HG03196 (cell line): ENCODE data around the gene GTF2F2.
A peak's percentile ranks its signal among the peaks of the same experiment; 100 is the strongest.

ENCODE experiments used
- ATAC-seq: cut with Tn5 transposase; IDR thresholded peaks from one replicate; pipeline ENCODE4 v1.9.1; 2021; ENCODE audit not compliant: unreplicated experiment

The GTF2F2 gene, protein sequence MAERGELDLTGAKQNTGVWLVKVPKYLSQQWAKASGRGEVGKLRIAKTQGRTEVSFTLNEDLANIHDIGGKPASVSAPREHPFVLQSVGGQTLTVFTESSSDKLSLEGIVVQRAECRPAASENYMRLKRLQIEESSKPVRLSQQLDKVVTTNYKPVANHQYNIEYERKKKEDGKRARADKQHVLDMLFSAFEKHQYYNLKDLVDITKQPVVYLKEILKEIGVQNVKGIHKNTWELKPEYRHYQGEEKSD

DNA sequence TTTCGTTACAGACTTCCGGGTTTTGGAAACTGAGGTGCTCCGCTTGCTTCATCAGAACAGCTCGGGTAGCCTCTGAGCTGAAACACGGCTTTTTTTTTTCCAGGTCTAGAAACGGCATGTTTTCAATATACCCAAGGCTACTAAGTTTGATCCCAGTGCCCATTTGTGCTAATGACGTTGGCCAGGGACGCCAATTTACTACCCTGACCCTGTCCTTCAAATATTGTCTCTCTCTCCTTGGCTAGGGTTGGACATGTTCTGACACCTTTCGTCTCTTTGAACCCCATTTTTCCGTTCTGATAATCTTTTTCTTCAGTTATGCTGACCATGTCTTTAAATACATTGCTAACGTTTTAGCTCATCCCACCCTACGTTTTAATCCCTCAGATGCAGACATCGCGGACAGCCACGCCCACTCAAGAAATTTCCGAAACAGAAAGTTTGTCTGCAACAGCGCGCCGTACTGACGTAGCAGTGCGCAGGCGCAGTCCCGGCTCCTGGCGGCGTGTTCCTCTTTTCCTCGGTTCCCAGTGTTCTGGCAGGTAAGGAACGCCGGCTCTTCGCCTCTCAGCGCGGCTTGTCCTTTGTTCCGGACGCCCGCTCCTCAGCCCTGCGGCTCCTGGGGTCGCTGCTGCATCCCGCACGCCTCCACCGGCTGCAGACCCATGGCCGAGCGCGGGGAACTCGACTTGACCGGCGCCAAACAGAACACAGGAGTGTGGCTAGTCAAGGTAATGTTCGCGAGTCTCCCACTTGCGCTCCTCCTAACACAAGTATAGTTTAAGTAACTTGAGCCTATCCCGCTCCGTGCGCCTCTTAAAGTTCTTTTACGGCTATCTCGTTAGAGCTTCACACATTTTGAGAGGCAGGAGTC lies at the start of gene GTF2F2:
Gene GTF2F2 (plus strand): TSS at position 520 of the 874 bp plus-strand sequence. CDS start 146 bp downstream, at position 666.
- ATAC-seq = peak; percentile 71

DNA sequence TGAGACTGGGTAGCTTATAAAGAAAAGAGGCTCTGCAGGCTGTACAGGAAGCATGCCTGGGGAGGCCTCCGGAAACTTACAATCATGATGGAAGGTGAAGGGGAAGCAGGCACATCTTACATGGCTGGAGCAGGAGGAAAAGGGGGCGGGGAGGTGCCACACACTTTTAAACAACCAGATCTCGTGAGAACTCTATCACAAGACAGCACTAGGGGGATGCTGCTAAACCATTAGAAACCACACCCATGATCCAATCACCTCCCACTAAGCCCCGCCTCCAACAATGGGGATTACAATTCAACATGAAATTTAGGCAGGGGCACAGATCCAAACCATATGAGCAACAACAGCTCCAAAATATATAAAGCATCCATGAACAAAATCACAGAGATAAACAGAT lies 46.5 kb upstream of the GTF2F2 start:
- ATAC-seq = no peak

DNA sequence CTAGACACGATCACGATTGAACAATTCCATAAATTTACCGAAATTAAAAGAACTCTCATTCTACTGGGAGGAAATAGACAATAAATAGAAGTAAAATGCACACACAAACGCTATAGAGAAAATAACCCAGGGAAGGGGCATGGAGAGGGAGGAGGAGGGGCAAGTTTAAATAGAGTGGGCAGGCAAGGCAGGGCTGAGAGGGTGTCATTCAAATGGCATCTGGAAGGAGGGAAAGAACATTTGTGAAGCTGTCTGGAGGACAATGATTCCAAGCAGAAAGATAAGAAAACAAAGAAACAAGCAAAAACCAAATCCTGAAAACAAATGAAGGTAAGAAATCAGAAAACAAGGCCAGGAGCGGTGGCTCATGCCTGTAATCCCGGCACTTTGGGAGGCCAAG lies 45.6 kb upstream of the GTF2F2 start:
- no peak for ATAC-seq

DNA sequence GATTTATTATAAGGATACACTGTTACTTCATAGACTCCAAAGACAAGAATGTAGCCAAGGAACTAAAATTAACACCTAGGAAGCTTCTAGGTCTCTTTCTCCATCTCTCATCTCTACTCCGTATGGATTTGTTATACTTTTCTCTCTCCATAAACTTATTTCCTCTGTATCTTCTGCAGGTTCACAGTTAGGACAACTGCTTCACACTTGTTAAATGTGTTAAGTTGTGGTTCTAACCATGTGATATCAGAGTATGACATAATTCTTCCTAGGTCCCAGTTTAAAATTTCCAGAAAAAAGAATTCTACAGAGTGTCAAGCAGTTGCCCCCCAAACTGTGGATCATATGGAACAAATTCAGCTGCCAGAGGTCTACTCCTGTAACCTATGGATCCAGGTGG lies 42.3 kb upstream of the GTF2F2 start:
- no peak for ATAC-seq

DNA sequence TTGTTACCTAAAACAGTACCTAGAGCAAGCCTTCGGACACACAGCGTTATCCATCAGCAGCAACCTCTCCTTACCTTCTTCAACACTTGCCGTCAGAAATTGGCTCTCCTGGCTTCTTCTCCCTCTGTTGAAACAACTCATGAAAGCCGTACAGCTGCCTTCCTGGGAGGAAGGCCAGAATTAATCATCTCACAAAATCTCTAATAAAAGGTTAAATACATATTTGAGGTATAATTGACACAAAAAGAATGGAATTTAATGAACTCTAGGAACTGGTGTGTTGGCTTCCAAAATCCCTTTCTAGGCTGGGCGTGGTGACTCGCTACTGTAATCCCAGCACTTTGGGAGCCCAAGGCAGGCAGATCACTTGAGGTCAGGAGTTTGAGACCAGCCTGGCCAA lies 37.3 kb upstream of the GTF2F2 start:
- ATAC-seq = no peak

DNA sequence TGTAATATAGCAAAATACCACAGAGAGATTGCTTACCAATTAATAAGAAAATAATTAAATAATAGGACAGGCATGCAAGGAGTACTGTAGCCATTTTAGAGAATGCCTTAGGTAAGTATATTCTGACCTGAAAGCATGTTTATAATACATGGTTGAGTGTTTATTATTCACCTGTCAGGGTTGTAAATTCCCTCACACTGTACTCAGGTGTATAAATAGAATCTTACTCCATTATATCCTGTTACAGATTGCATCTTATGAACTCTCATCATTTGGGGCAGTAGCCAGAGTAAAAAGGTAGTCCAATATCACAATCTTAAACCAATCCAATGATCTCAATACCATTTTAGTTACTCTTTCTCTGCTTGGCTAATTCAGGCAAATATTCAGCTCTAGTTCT lies 35.8 kb upstream of the GTF2F2 start:
- ATAC-seq = no peak

DNA sequence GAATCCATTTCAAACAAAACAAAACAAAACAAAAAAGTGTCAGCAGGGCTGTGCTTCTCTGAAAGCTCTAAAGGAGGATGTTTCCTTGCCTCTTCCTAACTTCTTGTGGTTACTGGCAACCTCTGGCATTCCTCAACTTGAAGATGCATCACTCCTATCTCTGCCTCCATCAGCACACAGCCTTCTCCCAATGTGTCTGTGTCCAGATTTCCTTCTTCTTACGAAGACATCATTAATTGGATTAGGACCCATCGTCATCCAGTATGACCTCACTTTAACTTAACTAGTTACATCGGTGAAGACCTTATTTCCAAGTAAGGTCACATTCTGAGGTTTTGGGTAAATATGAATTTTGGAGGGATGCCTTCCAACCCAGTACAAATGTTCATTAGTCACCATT lies 33.8 kb upstream of the GTF2F2 start:
- ATAC-seq = no peak

DNA sequence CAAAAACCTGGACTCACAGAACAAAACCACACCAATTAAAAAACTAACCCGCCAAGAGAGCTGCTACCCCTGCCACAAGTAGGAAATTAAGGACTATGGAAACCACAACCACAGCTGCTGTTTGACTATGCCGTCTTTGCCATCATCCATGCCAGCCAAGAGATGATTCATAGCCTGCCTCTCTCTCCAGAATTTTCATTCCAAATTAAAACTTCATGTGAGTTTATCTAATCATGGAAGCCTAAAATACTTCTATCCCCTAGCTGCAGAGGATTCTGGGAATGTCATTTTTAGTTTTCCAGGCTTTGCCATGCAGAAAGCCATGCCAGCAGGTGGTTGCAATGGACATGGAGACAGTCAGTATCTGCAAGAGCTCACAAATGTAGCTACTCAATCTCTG lies 27.6 kb upstream of the GTF2F2 start:
- no peak for ATAC-seq

DNA sequence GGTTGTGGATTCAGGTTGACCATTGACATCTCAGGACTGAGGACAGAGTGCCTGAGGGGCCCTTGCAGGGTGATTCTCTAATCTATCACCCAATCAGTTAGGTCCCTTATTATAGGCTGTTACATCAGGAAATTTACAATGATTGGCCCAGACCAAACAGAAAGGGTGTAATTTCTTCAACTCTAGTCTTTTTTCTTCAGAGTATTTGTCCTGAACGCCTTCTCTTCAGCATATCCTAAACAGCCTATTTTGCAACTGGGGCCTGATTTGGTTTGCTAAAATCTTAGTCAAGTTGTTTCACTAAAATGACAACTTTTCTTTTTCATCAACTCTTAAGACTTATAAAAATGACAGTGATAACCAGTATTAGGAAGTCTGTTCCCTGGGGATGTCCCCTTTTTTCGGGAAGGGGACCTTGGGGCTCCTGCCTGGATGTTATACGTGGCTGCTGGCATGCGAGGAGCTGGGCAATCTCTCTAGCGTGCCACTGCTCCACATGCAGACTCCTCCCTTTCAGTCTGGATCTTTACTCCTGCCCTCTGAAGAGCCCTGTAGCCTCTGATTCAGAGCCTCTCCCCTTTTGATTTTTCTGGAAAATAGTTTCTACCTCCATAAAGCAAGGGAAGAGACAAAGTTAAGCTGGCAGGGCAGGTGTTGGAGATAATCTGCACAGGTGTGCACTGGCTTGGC lies 19.6 kb upstream of the GTF2F2 start:
- no peak for ATAC-seq

DNA sequence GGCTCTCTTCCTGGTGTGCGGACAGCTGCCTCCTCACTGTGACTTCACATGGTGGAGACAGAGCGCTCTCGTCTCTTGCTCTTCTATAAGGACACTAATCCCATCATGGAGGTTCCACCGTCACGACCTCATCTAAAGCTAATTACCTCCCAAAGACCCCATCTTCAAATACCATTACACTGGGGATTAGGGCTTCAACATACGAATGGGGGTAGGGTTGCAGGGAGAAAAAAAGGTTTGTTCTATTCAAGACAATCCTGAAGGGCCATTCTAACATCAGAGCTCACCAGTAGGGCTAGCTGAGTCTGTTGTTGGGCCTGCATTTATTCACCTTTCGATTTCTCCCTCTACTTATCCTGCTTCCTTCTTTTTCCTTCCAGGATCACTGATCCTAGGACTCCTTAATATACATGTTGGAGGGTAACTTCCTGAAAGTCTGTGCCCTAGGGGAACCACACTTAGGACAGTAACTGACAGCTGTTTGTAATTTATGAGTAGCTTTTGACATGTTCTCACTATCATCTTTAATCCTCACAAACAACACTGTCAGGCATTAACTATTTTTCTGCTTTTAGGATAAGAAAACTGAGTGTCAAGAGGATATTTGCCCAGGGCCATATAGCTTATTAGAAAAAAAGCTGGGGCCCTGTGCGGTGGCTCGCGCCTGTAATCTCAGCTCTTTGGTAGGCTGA lies 18.8 kb upstream of the GTF2F2 start:
- ATAC-seq = no peak

DNA sequence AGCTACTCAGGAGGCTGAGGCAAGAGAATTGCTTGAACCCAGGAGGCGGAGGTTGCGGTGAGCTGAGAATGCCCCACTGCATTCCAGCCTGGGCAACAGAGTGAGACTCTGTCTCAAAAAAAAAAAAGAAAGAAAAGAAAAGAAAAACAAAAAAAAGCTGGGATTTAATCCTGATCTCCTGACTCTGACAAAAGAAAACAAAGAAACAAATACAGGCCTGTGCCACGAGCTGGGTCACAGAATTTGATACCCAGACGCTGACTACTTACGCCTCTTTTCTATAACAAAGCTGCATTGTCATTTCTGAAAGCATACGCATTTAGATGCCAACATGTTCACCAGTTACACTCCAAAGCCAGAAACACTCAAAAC lies 18.2 kb upstream of the GTF2F2 start:
- ATAC-seq = no peak

DNA sequence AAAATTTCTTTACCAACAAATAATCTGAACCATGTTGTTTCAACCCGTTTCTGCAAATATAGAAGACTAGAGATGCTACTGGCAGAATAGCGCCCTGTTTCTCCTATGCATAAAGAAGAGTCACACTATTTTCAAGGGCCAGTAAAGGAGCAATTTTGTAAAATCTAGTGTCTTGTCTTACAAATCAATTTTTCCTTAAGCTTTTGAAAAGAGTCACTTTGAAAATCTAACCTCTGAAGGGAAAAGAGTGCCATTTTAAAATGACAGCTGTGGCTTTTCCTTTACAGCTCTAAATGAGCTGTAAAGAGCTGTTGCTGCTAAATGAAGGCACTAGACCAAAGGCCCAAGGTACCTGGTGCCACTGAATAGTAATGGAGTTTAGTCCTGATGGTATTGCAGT lies 16.9 kb upstream of the GTF2F2 start:
- ATAC-seq = no peak

DNA sequence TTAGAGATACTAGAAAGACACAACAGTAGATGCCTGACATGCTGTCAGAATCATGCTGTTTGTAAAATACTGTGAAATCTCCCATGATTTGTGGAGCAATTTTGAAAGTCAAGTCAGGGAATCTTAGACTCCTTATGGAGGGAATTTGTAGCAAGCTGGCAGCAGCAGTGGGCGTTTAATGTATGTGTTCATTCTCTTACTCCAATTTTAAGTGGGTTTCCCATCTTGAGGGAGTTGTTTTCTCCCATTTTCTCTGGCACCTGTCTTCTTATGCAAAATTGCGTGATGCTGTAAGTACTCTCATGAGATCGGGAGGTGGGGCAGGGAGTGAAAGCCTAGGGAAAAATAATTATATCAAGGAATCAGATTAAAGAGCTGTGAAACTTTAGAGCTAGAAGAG lies 16.0 kb upstream of the GTF2F2 start:
- no peak for ATAC-seq

DNA sequence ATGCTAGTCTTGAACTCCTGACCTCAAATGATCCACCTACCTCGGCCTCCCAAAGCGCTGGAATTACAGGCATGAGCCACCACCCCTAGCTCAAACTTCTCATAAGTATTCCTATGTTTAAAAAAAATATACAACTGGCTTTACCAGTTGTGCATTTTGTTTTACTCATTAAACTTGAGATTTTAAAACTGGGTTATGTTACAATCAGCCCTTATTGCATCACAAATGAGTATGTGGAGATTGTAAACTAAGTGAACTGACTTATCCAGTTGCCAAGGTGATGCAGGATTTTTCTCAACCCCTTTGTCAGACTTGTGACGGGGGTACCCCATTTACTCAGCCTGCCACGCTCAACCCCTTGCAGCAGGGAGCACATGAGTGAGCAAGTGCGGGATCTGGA lies 14.4 kb upstream of the GTF2F2 start:
- ATAC-seq = no peak

DNA sequence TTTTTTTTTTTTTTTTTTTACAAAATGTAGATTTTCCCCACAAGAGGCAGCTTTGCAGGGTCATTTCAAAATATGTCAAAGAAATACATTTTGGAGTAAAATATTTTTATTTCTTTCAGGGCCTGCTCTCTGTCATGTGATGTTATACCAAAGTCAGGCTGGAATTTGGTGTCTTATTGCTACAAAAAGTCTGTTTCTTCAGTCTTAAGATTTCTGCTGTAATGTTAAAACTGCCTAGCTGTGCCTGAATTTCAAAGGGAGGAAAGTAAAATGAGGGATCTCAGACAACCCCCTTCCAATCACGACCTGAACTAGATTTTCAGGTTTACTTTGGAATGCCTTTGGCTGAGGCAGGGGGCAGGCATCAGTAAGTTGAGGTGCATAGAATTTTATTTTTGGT lies 12.8 kb upstream of the GTF2F2 start:
- no peak for ATAC-seq

DNA sequence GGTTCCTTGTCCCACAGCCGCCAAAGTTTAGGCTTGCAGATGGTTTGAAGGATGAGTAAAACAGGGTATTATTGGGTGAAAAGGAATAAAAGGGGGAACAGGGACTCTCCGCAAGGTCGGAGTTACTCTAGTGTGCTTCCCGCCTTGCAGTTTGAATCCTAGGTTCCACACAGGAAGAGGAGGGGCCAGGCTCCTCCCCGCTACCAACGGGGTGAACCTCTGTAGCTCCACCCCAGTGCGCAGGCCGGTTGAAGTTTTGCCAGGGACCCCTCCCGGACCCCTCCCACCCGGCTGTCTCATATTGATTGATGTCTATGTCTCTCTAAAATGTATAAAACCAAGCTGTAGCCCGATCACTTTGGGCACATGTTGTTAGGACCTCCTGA lies 11.6 kb upstream of the GTF2F2 start:
- ATAC-seq = no peak

DNA sequence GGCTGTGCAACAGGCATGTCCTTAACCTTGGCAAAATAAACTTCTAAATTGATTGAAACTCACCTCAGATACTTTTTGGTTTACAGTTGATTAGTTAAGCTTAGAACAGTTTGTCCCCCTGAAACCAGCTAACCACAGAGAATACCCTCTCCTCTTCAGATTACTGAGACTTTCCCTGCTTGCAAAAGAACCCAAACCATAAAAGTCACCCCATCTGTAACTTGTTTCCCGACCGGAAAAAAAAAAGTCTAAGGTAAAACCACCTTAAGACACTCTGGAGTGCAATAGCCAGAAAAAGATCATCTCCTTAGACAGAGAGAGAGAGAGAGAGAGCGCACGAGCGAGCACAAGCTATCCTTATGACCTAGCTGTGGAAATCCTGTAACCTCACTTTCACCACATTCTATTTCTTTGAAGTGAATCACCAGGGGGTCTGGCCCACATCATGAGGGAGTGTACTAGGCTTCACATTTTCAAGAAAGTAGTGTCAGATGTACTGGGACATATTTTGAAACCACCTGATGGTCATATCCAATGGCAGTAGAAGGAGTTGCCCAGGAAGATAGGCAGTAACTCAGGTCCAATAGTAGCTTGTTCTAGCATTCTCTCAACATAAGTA lies 11.1 kb upstream of the GTF2F2 start:
- peak; percentile 76 for ATAC-seq

DNA sequence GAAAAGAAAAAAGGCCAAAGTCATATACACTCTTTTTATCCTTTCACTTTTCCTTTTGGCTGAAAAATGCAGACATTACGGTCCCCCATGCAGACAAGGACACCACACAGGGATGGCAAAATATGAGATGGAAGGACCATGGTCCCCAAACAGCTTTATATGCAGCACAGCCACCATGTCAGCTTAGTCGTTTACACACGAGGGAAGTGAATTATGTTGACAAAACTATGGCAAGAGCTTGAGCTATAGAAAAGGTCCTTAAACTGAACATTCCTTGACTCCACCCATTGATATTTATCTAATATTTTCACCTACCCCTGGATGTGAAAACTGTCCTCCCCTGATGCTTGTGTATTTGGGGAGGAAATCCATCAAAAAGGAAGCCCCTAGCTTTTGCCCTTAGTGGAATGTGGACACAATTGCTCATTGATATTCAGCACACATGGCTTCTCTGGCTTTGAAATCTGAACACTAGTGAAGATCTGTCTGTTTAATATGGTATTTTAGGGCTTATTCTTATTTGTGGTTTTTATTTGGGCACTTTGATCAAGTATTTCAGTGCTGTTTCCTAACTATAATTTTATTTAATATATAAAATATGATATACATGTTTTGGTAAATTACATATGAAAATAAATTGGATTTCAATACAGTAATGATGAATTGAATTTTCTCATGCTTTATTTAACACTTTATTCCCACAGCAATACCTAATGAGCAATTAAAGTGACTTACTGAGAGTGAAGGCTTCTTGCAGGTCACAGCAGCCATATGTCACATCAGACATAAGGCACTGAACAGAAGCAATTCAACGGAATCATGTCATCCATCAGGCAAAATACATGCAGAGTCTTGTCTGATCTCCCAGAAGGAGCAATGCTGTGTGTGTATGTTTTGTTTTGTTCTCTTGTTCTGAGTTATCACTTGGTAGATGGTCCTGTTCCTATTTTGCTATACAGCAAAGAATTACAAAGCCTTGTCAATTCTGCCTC lies 6.8 kb upstream of the GTF2F2 start:
- no peak for ATAC-seq

DNA sequence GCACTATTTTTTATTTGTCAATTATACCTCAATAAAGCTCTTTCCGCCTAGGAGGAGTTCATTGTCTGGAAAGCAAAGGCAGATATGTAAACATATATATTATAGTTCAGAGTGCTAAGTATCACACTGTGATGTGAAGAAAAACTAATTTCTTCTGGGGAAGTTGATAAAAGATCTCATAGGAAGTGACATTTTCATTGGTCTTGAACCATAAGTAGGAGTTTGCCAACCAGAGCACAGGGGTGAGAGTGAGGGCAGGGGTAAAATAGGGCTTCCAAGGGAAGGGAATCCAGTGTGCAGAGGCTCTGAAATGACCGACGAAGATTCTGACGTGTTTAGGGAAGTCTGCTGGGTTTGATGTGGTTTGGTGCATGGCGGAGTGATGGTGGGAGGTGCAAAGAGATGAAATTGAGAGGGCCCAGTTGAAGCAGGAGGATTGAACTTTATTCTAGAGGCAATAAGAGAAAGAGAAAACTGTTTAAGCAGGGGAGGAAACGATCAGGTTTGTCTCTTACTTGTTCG lies 780 bp upstream of the GTF2F2 start:
- peak; percentile 22 for ATAC-seq
